BE2C (cell line): ENCODE measurements around the gene NAV3.

Experiments used
- DNase-seq: peaks from one replicate; pipeline ENCODE4 v3.0.0-alpha.2; 2020
- H3K27me3 ChIP-seq: fragments of 250-450 bp; sonication (Bioruptor Pico); 2 replicates; pipeline ENCODE4 v1.5.1; 2020; ENCODE audit warnings: mild to moderate bottlenecking
- H3K36me3 ChIP-seq: fragments of 250-450 bp; sonication (Bioruptor Pico); 2 replicates; pipeline ENCODE4 v1.5.1; 2020; ENCODE audit warnings: mild to moderate bottlenecking
- H3K4me1 ChIP-seq: fragments of 250-450 bp; sonication (Bioruptor Pico); 2 replicates; pipeline ENCODE4 v1.5.1; 2020
- H3K4me3 ChIP-seq: 2 replicates; pipeline ENCODE4 v1.5.1; 2011; ENCODE audit warnings: low read depth, low read length
- H3K9me3 ChIP-seq: fragments of 250-450 bp; sonication (Bioruptor Pico); 2 replicates; pipeline ENCODE4 v1.5.1; 2020
- CTCF ChIP-seq: IDR thresholded peaks from 2 replicates; pipeline ENCODE4 v1.5.1; 2012; ENCODE audit warnings: mild to moderate bottlenecking, low read depth, low read length

The NAV3 gene

GRCh38 chr12:77834618-77835017 lies 3.9 kb downstream of the NAV3 start:
- no peaks in the 10 kb centered on the region for H3K4me1 ChIP-seq
- H3K9me3 ChIP-seq, result no peaks in the 10 kb centered on the region
- no peak overlapping the region for H3K4me3 ChIP-seq
- H3K27me3 ChIP-seq, result no peaks in the 10 kb centered on the region
- DNase-seq, result no peak
- no peaks in the 10 kb centered on the region for H3K36me3 ChIP-seq
- no peak for TF ChIP-seq CTCF

- Histone ChIP-seq H3K4me3 (no peak overlapping the region), H3K36me3 (no peaks in the 10 kb centered on the region), H3K4me1 (no peaks in the 10 kb centered on the region), H3K9me3 (no peaks in the 10 kb centered on the region), H3K27me3 (no peaks in the 10 kb centered on the region)
- DNase-seq, result no peak
- no peak for TF ChIP-seq CTCF
Observed at GRCh38 chr12:77835969-77836368, 5.3 kb downstream of the NAV3 start.

- H3K9me3 ChIP-seq, result no peaks in the 10 kb centered on the region
- no peaks in the 10 kb centered on the region for H3K36me3 ChIP-seq
- H3K4me1 ChIP-seq, result no peaks in the 10 kb centered on the region
- H3K27me3 ChIP-seq, result no peaks in the 10 kb centered on the region; the same call in 1 of the 2 replicates
- H3K4me3 ChIP-seq, result no peak overlapping the region
- DNase-seq, result no peak
- no peak for TF ChIP-seq CTCF
Observed at GRCh38 chr12:77837876-77838291, 7.2 kb downstream of the NAV3 start.

- no peak for TF ChIP-seq CTCF
- no peaks in the 10 kb centered on the region; the same call in 1 of the 2 replicates for H3K27me3 ChIP-seq
- H3K9me3 ChIP-seq, result no peaks in the 10 kb centered on the region
- H3K4me1 ChIP-seq, result no peaks in the 10 kb centered on the region
- DNase-seq, result no peak
- no peak overlapping the region for H3K4me3 ChIP-seq
- H3K36me3 ChIP-seq, result no peaks in the 10 kb centered on the region
Observed at GRCh38 chr12:77841521-77841920, 10.8 kb downstream of the NAV3 start.

- DNase-seq, result no peak
Observed at GRCh38 chr12:77842430-77842829, 11.7 kb downstream of the NAV3 start.

GRCh38 chr12:77845831-77846230 lies 15.1 kb downstream of the NAV3 start:
- no peak for DNase-seq
- Histone ChIP-seq H3K4me1 (no peaks in the 10 kb centered on the region), H3K9me3 (no peaks in the 10 kb centered on the region), H3K36me3 (no peaks in the 10 kb centered on the region), H3K27me3 (no peaks in the 10 kb centered on the region; the same call in 1 of the 2 replicates), H3K4me3 (no peak overlapping the region)
- no peak for TF ChIP-seq CTCF

More at GRCh38 chr12:77842430-77842829, 11.7 kb downstream of the NAV3 start:
- no peaks in the 10 kb centered on the region for H3K4me1 ChIP-seq
- H3K36me3 ChIP-seq, result no peaks in the 10 kb centered on the region
- H3K9me3 ChIP-seq, result no peaks in the 10 kb centered on the region
- H3K27me3 ChIP-seq, result no peaks in the 10 kb centered on the region; the same call in 1 of the 2 replicates
- H3K4me3 ChIP-seq, result no peak overlapping the region
- no peak for TF ChIP-seq CTCF
